Activated gamma-delta T cell treated with Interleukin-2 at 50 U/mL for 16 hours (primary cell): ENCODE data around the gene AP1G2.
"Not testable (repeated sequence)": the region's sequence is repeated elsewhere in the genome, so short reads cannot be mapped to it uniquely, and the experiment has no call there.

Experiments used
- DNase-seq: peaks from one replicate; pipeline ENCODE4 v3.0.0-alpha.2; 2020

AP1G2 gene

DNA sequence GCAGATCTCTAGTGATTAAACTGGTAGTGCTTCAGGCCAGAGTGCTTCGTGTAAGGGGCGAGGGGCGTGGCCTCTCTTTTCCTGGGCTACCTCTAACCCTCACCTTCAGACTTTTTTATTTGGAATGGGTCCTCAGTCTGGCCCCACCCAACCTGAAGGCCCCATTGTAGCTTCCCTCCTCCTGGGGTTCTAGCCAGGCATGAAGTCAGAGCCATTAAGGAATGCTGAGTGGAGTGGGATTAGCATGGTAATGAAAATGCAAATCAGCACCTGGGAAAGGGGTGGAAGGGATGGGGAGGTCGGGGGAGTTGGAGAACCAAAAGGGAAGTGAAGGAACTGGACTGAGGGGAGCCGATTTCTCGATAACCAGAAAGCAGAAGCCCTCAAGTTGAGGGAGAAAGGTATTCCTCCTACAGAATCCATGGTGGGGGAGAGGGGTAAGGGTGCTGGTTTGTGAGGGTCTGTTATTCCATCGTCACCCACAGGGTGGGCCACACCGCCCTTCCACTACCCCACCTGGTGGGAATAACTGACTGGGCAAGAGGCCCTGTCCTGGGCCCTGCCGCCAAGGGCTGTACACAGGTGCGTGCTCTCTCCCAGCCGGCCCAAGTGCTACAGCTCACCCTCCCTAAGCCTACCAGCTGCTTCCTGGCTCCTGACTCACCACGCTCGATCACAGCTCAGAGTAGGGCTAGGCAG is 30.1 kb downstream of the AP1G2 start:
- DNase-seq, result no peak

DNA sequence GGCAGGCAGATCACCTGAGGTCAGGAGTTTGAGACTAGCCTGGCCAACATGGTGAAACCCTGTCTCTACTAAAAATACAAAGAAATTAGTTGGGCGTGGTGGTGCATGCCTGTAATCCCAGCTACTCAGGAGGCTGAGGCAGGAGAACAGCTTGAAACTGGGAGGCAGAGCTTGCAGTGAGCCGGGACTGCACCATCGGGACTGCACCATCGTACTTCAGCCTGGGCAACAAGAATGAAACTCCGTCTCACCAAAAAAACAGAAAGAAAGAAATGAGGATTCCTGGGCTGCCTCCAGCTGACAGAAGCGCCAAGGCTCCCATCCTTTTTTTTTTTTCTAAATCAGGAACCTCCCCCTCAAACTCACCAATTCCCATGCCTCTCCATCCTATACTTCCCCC is 30.7 kb downstream of the AP1G2 start:
- not testable (repeated sequence) for DNase-seq

DNA sequence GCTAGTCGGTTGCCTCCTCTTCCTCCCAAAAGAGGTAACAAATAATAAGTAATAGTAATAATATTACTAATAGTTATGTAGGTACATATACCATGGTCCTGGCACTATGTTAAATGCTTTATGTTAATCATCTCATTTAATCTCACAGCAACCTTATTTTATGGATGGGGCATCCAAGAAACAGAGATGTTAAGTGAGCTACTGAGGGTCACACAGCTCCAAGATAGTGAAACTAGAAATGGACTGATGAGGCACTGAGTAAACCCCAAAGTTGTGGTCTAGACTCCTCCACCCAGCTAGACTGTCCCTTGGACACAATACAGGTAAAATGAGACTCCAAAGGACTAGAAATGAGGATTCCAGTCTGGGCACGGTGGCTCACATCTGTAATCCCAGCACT is 31.1 kb downstream of the AP1G2 start:
- no peak for DNase-seq

DNA sequence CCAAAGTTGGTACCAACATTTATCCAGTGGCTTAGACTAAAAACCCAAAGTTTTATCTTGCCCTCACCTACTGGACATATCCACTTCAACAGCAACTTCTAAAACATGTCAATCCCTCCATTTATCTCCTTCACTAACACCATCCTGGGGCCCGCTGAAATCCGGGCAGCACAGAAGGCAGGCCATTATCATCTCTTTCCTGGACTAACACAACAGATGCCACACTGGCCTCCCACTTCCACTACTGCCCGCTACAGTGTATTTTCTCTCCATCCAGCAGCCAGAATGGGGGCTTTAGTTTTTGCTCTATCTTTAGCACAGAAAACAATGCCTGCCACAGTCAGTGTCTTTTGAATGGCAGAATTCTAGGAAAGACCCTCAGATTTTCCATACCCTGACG is 31.6 kb downstream of the AP1G2 start:
- DNase-seq, result no peak

DNA sequence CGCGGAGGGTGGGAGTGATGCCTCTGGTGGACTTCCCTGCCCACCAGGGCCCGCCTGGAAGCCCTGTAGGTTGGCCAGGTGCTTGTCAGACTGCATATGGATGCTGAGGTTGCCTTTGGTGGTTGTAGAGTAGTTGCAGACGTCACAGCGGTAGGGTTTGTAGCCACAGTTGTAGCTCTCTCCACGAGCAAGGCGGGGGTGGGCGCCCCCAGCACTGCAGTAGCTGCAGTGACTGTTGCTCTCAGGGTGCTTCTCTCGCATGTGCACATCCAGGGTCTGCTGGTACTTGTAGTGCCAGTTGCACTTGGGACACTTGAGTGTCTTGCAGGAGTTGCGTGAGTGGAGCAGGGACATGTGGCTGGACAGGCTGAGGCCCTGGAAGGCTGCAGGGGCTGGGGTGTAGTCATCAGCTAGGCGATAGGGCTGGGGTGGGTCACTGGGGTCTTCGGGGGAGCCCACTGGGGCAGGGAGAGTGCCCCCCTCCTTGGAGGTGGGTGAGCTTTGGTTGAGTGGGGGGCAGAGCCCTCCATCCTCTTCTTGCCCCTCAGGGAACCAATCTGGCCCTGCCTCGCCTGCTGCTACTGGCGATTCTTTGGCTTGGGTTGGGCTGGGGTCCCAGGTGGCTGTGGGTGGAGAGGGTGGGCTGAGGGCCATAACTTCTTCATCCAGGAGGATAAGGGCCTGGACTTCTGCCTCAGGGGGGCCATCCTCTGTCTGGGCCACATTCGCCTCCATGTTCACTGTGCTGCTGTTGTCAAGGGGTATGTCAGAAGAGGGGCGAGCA is 33.7 kb downstream of the AP1G2 start:
- no peak for DNase-seq

DNA sequence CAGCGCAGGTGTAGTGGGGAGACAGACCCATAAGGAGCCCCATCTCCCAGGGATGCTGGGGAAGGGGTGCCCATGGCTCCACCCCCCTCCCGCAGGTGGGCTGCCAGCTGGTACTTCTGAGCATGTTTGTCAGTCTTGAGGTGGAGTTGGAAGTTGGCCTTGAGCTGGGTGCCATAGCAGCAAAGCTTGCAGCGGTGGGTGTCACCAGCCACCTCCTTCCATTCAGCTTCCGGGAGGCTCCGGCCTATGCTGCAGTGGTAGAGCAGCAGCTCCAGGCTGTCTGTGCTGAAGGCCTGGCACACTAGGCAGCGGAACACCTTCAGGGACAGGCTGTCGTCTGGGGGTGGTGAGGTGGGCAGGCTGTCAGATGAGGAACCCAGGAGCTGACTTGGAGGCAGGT is 34.9 kb downstream of the AP1G2 start:
- no peak for DNase-seq

DNA sequence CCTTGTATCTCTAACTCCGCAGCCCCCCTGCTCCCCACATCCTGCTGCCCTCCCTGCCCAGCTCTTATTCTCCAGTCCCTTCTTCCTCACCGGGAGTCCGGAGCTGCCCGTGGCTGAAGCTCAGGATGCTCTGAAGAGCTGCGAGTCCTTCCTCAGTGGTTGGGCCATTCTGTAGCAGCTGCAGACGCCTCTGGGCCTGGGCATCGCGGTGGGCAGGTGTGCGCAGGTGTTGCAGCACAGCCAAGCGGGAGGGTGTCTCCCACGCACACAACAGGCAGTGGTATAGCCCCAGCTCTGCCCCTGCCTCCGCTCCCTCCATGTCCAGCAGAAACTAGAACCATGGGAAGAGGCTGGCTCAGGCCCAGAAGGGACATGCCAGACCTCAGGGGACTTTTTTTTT is 36.2 kb downstream of the AP1G2 start:
- no peak for DNase-seq

DNA sequence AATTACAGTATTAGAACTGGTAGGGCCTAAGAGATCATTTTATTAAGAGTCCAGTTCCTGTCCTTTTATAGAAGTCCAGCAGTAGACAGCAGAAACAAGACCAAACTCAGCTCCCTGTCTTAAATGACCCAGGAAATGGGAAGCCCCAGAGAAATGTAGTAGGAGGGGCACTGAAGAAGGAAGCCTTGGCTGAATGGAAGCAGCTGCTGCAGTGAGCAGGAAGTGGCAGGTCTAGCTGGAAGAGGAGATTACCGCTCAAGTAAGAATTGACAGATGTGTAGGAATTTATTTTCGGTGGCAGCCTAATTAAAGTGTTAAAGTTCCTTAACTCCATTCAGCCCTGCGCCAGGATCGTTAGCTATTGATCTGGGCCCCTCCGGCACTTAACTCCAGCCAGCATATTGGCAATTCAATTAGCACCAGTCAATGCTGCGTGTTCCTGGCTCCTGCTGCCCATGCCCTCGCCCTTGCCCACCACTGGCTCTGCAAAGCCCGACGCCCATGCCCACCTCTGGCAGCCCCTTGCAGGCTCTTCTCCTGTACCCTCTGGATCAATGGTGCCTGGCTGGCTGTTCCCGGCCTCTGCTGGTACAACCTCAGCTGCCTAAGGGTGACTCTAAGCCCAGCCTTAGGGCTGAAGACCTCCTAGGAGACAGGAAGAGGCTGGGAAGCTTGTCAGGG is 37.1 kb downstream of the AP1G2 start:
- DNase-seq, result no peak

DNA sequence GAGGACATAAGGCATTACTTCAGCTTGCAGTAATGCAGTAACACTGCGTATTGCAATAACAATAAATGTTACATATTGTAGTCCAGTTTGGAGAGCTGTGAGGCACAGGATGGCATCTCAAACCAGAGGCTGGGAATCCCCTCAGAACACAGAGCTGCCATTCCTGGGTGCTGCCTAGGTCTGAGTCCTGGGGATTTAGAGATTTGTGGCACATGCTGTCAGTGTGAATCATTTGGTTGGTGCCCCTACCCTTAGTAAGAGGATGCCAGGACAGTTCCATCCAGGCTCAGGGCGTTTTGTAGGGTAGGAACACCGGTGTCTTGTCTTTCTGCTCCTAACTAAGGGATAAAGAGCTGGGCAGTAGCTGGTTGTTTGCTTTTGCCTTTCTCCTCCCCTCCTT is 38.6 kb downstream of the AP1G2 start:
- no peak for DNase-seq

DNA sequence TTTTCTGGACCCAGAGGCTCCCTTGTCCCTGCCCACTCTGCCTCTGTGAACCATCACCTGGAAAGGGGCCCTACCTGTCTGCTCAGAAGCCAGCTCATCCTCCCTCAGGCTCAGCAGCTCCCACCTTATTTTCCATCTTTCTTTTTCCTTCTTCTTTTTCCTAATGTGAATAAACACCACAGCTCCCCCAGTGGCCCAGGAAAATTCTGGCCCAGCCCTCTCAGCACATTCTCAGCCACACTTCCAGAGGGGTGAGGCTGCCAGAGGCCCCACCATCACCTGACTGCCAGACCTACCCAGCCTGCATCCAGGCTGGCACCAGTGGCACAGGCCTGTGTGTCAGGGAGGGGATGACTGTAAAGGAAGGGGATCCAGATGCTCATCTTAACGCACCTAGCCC is 39.0 kb downstream of the AP1G2 start:
- no peak for DNase-seq

DNA sequence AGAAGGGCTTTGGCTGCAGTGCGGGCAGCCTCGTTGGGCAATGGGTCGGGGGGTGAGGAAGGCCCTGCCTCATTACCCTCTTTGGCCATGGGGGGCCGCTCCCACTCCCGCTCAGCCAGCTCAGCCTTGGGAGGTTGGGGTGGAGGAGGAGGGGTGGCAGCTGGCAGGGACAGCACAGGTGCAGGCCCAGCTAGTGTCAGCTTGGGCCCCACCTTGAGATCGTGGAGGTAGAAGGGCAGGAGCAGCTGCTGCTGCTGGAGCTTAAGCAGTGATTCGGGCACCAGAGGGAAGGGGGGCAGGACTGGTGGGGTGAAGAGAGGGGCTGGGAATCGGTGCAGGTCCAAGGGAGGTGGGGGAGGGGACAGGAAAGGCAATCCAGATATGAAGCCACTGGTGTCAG is 42.0 kb downstream of the AP1G2 start:
- DNase-seq, result no peak

DNA sequence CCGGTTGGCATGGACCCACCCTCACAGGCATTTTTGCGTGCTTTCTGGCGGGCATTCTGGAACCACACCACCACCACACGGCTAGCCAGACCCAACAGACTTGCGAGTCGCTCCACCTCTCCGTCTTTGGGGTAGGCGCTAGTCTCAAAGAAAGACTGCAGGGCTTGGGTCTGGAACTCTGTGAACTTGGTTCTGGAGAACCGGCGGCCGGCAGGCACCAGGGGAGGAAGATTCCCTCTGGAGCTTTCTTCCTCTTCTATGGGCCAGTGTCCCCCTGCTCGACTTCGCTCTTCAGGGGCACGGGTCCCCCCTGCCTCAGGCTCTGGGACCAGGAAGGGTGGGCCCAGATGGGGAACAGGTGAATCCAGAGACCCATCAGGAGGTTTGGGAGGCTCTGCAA is 42.6 kb downstream of the AP1G2 start:
- no peak for DNase-seq

DNA sequence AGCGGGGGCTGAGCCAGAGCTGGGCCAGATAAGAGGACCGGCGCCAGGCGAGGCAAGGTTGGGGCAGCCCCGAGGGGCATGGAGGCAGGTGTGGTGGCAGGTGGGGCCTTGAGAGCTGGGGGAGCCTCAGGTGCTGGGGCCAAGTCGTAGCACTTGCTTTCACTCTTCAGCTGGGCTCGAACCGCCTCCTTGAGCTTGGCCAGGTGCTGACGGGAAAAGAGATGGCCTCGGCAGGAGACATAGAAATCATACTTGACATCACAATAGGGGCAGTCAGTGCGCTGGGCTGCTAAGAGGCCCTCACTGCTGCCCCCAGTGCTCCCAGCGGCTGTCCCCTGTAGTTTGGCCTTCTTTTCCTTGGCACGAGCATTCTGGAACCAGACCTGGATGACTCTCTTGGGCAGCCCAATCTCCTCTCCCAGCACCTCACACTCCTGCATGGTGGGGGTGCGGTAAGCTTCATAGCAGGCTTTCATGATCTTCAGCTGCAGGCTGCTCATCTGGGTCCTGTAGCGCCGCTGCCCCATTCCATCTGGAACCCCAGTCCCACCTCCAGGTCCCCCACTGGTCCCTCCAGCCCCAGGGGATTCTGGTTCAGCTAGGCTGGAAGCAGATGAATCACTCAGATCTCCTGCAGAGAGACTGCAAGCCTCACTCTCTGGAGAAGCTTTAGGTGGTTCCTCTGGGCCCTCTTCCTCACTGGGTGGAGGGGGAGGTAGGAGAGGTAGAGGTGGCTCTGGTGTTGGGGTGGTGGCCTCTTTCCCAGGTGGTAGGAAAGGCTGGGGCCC is 44.2 kb downstream of the AP1G2 start:
- no peak for DNase-seq

DNA sequence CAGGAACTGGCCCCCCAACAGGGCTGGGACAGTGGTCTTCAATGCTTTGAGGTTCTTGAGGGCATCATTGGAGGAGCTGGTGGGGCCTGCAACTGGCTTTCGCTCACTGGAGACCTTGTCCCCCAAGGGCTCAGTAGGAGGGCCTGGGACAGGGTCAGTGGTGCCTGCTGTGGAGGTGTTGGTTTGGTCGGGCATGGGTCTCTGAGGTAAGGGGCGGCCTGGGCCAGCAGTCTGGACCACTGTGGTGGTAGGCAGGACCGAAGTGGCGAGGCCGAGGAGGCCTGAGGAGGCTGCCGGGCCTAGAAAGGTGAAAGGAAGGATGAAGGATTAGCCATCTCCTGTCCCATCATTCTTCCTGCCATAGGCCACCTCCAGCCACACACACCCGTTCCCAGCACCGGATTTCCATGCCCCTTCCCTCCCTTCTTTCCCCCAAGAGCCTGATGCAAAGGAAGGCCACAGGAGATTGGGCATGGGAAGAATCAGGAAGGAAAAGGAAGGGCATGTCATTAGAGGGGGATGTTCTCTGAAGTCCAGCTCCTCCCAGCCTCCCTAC is 44.9 kb downstream of the AP1G2 start:
- no peak for DNase-seq

DNA sequence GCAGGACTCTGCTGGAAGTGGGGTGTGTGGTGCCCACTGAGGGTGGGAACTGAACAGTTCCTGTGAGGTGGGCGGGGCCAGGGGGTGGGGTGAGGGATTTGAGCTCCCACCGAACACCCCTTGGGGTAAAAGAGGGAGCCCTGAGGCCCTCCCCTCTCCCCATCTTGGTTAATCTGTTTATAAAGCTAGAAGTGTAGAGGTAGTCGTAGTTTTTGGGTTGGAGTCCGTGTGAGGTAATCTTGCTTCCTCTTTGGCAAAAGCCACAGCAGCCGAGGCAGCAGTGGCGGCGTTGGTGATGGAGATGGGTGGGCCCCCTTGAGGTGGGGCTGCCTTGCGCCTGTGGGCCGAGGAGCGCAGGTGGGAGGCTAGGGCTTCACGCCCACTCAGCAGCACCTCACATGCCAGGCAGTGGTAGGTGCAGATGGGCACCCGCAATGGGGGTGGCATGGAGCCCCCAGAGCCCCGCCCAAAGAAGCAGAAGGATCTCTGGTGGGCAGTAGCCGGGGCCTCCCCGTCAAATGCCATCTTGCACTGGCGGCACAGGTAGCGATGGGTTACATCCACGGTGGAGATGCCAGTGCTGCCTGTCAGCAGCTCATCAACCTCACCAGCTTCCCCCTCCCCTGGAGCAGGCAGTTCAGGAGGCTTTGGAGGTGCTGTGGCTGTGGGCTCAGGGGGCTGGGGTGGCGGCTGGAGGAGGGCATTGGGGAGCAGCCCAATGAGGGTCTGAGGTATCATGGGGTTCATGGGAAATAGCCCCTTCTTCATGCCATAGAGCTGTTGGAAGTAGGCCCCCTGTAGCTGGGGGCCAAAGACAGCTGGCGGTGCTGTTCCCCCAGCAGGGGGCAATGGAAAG is 45.6 kb downstream of the AP1G2 start:
- DNase-seq, result no peak

DNA sequence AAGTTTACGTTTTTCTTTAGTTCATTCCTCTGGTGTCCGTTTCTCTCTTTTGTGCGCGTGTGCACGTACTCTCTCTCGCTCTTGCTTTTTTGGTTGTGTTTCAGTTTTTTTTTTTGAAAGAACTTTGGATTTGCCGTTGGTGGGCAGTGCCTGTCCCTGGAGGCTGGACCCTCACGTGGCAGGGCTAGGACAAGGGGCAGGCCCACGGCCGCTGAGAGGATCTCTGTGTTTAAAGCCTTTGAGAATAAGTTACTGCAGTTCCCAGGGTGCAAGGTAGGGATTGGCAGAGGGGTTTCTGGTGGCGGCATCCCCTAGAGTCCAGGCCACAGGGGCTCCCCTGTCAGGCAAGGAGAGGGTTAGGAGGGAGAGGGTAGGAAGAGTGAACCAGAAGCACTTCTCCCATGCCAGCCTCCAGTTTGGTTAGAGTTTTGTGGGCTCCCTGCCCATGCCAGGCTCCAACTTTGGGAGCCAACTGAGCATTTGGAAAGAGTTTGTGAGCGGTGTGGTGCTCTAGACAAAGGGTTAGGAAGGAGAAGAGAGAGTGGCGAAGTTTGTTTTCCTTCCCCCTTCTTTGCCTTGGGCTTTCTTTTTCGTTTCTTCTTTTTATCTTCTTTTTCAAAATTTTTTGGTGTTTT is 46.6 kb downstream of the AP1G2 start:
- DNase-seq, result no peak

DNA sequence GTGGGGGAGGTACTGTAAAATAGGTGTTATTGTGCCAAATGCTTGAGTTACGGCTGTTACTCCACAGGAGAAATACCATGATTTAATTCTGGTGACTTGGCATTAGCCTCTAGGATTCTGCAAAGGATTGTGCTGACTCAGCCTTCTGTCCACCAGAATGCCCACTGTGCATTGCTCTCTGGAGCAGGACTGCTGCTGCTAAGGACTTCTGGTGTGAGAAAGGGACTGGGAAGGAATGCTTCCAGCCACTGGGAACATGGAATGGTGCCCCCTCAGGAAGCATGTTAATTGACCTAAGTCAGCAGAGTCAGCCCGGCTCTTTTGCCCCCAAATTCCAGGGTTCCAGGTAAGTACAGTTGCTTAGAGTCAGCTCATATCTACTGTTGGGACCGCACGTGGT is 48.9 kb downstream of the AP1G2 start:
- no peak for DNase-seq

DNA sequence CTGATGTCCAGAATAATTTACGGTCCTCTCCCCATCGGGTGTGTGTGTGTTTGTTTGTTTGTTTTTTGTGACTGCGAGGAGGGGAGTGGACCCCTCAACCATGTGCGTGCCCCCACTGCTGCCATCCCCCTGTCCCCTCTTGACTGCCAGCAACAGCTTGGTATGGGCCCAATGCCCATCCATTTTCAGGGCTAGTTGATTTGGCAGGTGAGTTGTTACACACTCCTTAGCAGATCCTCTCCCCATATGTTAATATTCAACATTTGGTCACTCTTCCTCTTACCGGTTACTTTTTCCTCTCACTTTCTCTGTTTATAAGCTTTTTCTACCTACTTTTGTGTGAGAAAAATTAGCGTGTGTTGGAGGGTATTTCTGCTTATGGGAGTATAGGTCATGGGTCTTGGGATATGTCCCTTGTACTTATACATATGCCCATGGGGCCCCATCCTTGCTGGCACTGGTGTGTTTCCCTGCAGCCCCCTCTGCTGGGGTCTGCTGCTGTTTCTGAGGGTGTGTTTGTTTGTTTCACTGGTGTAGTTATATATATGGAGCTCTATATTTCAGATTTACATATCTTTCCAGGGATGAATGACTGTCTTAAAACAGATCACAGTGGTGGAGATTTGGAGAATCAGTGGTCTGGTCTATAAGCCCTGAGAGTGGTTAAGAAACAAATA is 49.8 kb downstream of the AP1G2 start:
- no peak for DNase-seq

DNA sequence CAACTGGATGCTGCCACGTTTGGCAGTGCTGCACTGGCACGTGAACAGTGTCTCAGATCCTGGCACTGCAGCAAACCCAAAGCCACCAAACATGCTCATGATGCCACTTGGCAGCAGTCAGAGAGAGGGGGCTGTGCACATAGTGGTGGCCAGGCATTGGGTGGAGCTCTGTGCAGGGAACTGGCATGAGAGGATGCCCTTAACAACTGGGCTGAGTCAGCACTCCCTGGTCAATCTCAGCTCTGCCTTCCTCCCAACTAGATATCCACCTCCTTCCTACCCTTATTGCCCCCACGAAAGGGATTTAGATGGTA is 53.0 kb downstream of the AP1G2 start:
- no peak for DNase-seq

DNA sequence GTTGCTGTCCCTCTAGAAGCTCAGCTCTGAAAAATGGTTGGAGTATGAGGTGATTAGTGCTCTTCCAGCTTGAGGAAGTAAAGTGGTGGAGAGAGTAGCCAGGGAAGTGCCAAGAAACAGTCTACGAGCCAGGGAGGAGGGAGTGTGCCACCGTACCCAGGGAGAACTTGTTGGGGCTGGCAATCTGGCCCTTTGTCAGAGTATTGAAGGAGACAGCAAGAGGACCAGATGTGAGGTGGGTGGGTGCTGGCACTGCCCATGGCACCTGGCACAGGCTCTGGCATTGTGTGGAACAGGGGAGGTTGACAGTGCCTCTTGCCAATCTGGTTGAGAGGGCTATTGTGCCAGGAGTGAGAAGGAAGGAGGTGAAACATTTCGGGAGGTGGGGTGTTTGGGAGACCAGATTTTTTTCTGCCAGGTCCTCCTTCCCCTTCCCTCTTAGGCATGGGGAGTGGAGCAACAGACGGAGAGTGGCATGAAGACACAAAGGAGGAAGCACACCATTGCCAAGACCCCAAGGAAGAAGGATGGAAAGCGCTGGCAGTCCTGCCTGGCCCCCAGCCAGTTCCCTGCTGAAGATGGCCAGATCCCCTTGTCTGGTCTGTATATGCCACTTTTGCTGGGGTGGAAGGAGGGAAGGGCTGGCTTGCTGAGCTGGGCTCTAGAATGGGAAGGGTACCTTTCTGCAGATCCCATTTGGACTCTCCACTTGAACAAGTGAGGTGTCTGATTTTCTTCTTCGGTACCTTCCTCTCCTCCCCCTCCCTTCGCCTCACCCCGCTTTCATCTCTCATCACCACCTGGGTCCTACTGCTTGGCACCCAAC is 53.6 kb downstream of the AP1G2 start:
- no peak for DNase-seq
